HCT116 (cell line): ENCODE results near the gene FREM1. TPM values are rescaled to one million over a fixed set of nuclear protein-coding genes. Genes with fewer than 3 reads are reported as not detected.

Experiments
- ATAC-seq: fragments of 200-7000 bp; cut with Tn5 transposase; 2 replicates; pipeline ENCODE4 v1.9.1; 2020; ENCODE audit warnings: mild to moderate bottlenecking, moderate library complexity
- BruUV-seq: library from RNA; stranded (reverse); fragments of 400-500 nt; replicated peaks from 2 replicates; lab custom pipeline; 2021; lab: Mats Ljungman, UMichigan
- CTCF ChIA-PET: fragments of 300-600 bp; sonication (Branson Sonifier 250); formaldehyde crosslinking; loops from one replicate; lab custom pipeline; 2021; ENCODE audit warnings: antibody characterized with exemption; lab: Charles Lee
- POLR2A ChIA-PET: fragments of 300-600, 350-600 bp; sonication (Branson Sonifier 250); formaldehyde crosslinking; loops from one replicate; lab custom pipeline; 2021; ENCODE audit warnings: antibody characterized with exemption; lab: Charles Lee
- RAD21 ChIA-PET, 2 experiments: fragments of 300-600 bp; sonication (Branson Sonifier 250); formaldehyde crosslinking; loops; one replicate each; lab custom pipeline; 2023; ENCODE audit warnings: low total read pairs in 2 of 2; ENCODE audit not compliant: uncharacterized antibody in 2 of 2, unreplicated experiment in 2 of 2, low non-redundant PET in 1 of 2; lab: Charles Lee
- DNase-seq: peaks from one replicate; pipeline ENCODE4 v3.0.0-alpha.2; 2010; ENCODE audit warnings: low read depth, low spot score
- H2AFZ ChIP-seq: fragments of 200-600 bp; shearing (Covaris generic), sonication (generic); 2 replicates; pipeline ENCODE4 v1.6.1; 2017; ENCODE audit warnings: low read depth, mixed run types, mixed read lengths, antibody characterized with exemption, low read length; ENCODE audit not compliant: poor library complexity, severe bottlenecking
- H3K27ac ChIP-seq: 2 replicates; pipeline ENCODE4 v1.5.1; 2012; ENCODE audit warnings: low read depth, low read length
- H3K27me3 ChIP-seq: fragments of 200-600 bp; sonication (generic); 2 replicates; pipeline ENCODE4 v1.6.1; 2016; ENCODE audit warnings: mixed run types, low read length, mixed read lengths; ENCODE audit not compliant: insufficient read depth
- H3K36me3 ChIP-seq, 2 experiments: fragments of 200-500 bp in 1 of 2; fragments of 200-600 bp in 1 of 2; sonication (Bioruptor generic) in 1 of 2; sonication (generic) in 1 of 2; 2 replicates each; pipeline versions ENCODE4 v1.5.1 to v1.6.1; 2014 to 2016; ENCODE audit warnings: low read length in 2 of 2, inconsistent platforms in 1 of 2, mixed read lengths in 1 of 2, mixed run types in 1 of 2; ENCODE audit not compliant: insufficient read depth in 2 of 2, control insufficient read depth in 1 of 2
- H3K4me1 ChIP-seq, 2 experiments: fragments of 200-600 bp in 1 of 2; sonication (generic) in 1 of 2; 2 replicates each; pipeline versions ENCODE4 v1.5.1 to v1.6.1; 2012 to 2017; ENCODE audit warnings: low read length in 2 of 2, inconsistent platforms in 1 of 2, mild to moderate bottlenecking in 1 of 2, mixed read lengths in 1 of 2, mixed run types in 1 of 2, moderate library complexity in 1 of 2; ENCODE audit not compliant: insufficient read depth in 2 of 2, control insufficient read depth in 1 of 2
- H3K4me2 ChIP-seq: fragments of 200-600 bp; sonication (generic); 2 replicates; pipeline ENCODE4 v1.6.1; 2017; ENCODE audit warnings: mixed run types, low read length, mixed read lengths
- H3K4me3 ChIP-seq, 2 experiments: fragments of 200-600 bp in 1 of 2; sonication (generic) in 1 of 2; replicated peaks in 1 of 2; 2 replicates each; pipeline ENCODE4 v1.5.1; 2011 to 2016; ENCODE audit warnings: low read length in 2 of 2, control low read depth in 1 of 2, low read depth in 1 of 2, mild to moderate bottlenecking in 1 of 2, mixed read lengths in 1 of 2, mixed run types in 1 of 2
- H3K79me2 ChIP-seq: fragments of 200-600 bp; sonication (generic); 2 replicates; pipeline ENCODE4 v1.6.1; 2017; ENCODE audit warnings: mild to moderate bottlenecking, mixed run types, low read length, moderate library complexity, mixed read lengths; ENCODE audit not compliant: insufficient read depth
- H3K9ac ChIP-seq: fragments of 200-600 bp; sonication (generic); 2 replicates; pipeline ENCODE4 v1.6.1; 2016; ENCODE audit warnings: low read length, mixed read lengths
- H3K9me2 ChIP-seq: fragments of 200-600 bp; sonication (generic), shearing (Covaris generic); 2 replicates; pipeline ENCODE4 v1.6.1; 2017; ENCODE audit warnings: mixed run types, mild to moderate bottlenecking, moderate library complexity; ENCODE audit not compliant: insufficient read depth
- H3K9me3 ChIP-seq, 2 experiments: fragments of 200-500 bp in 1 of 2; fragments of 200-600 bp in 1 of 2; sonication (Bioruptor generic) in 1 of 2; sonication (generic) in 1 of 2; 2 replicates each; pipeline ENCODE4 v1.6.1; 2014 to 2017; ENCODE audit warnings: low read length in 2 of 2, mixed read lengths in 2 of 2, inconsistent platforms in 1 of 2, low read depth in 1 of 2, mild to moderate bottlenecking in 1 of 2, mixed run types in 1 of 2, moderate library complexity in 1 of 2; ENCODE audit not compliant: control insufficient read depth in 1 of 2, insufficient read depth in 1 of 2
- H4K20me1 ChIP-seq: fragments of 200-600 bp; sonication (generic), shearing (Covaris generic); 2 replicates; pipeline ENCODE4 v1.6.1; 2017; ENCODE audit warnings: mixed run types, mild to moderate bottlenecking, moderate library complexity; ENCODE audit not compliant: insufficient read depth
- ATF3 ChIP-seq: IDR thresholded peaks from 2 replicates; pipeline ENCODE4 v1.6.1; 2012
- CBX3 ChIP-seq: IDR thresholded peaks from 2 replicates; pipeline ENCODE4 v1.6.1; 2012; ENCODE audit warnings: low read depth
- EZH2 ChIP-seq: fragments of 200-600 bp; sonication (generic); IDR thresholded peaks from 2 replicates; pipeline ENCODE4 v1.6.1; 2017; ENCODE audit warnings: antibody characterized with exemption, mixed run types
- FOSL1 ChIP-seq: IDR thresholded peaks from 2 replicates; pipeline ENCODE4 v1.6.1; 2012; ENCODE audit warnings: low read depth
- JUND ChIP-seq: IDR thresholded peaks from 2 replicates; pipeline ENCODE4 v1.6.1; 2012
- MAX ChIP-seq: IDR thresholded peaks from 2 replicates; pipeline ENCODE4 v1.6.1; 2012
- POLR2AphosphoS5 ChIP-seq: IDR thresholded peaks from 2 replicates; pipeline ENCODE4 v1.6.1; 2011; ENCODE audit warnings: mild to moderate bottlenecking, low read depth, low read length, moderate library complexity
- REST ChIP-seq: IDR thresholded peaks from 2 replicates; pipeline ENCODE4 v1.6.1; 2012; ENCODE audit warnings: low read depth
- TCF7L2 ChIP-seq: IDR thresholded peaks from 2 replicates; pipeline ENCODE4 v1.7.0; 2011; ENCODE audit warnings: borderline replicate concordance, inconsistent platforms; ENCODE audit not compliant: insufficient read depth, insufficient read length; ENCODE audit errors: extremely low read depth
- ZBTB33 ChIP-seq: IDR thresholded peaks from 2 replicates; pipeline ENCODE4 v1.6.1; 2011; ENCODE audit warnings: mild to moderate bottlenecking, low read length, moderate library complexity; ENCODE audit not compliant: insufficient replicate concordance; ENCODE audit errors: extremely low read depth
- ZNF274 ChIP-seq: fragments of 200-500 bp; sonication (Bioruptor generic); IDR thresholded peaks from 2 replicates; pipeline ENCODE4 v1.6.1; 2014; ENCODE audit warnings: mild to moderate bottlenecking, low read depth, low read length, inconsistent platforms
- intact Hi-C: fragments of 100-400 bp; cut with micrococcal nuclease; formaldehyde crosslinking; loops from 2 replicates; pipeline ENCODE4 v1.10.0; 2022
- total RNA-seq: library from RNA; stranded (reverse); gene quantifications from one replicate; pipeline ENCODE4 v1.2.1, GENCODE V29; 2021; ENCODE audit not compliant: unreplicated experiment

FREM1 gene
- total RNA-seq, 1 experiment from 2014 or later: 0.12 TPM

- H3K79me2 ChIP-seq: no peaks in the 10 kb centered on the region
- H2AFZ ChIP-seq: no peak overlapping the region
- CTCF ChIA-PET: no interaction called here
- DNase-seq (no peak), ATAC-seq (no peak)
- POLR2A ChIA-PET: no interaction called here
- H3K4me2 ChIP-seq: no peak overlapping the region
- H3K9ac ChIP-seq: no peak overlapping the region
- no peaks in the 10 kb centered on the region for H3K9me2 ChIP-seq
- H3K27ac ChIP-seq: no peak overlapping the region
- H3K4me3 ChIP-seq: no peak overlapping the region
- RAD21 ChIA-PET: no interaction called here
- BruUV-seq: no TSS peak
- intact Hi-C loops: no loop called here
- peaks cover 24% of the 10 kb centered on the region; the same call in 1 of the 2 replicates for H3K27me3 ChIP-seq
- H4K20me1 ChIP-seq: no peaks in the 10 kb centered on the region
- H3K9me3 ChIP-seq: no peaks in the 10 kb centered on the region
- no peaks in the 10 kb centered on the region for H3K36me3 ChIP-seq
- H3K4me1 ChIP-seq: no peaks in the 10 kb centered on the region
- TF ChIP-seq EZH2 (no peak), MAX (no peak), TCF7L2 (no peak), ZBTB33 (no peak), CBX3 (no peak), REST (no peak), FOSL1 (no peak), POLR2AphosphoS5 (no peak), ATF3 (no peak), JUND (no peak), ZNF274 (no peak)
- TF ChIP-seq, all 23 proteins: peak for 0
These were observed 41.8 kb downstream of the FREM1 start for GRCh38 chr9:14868418-14868771.
